ENCODE results near the gene CSKMT.
A peak's percentile ranks its signal among the peaks of the same experiment; 100 is the strongest.
"Not testable (repeated sequence)": the region's sequence is repeated elsewhere in the genome, so short reads cannot be mapped to it uniquely, and the experiment has no call there.

The CSKMT gene, protein sequence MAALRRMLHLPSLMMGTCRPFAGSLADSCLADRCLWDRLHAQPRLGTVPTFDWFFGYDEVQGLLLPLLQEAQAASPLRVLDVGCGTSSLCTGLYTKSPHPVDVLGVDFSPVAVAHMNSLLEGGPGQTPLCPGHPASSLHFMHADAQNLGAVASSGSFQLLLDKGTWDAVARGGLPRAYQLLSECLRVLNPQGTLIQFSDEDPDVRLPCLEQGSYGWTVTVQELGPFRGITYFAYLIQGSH

DNA sequence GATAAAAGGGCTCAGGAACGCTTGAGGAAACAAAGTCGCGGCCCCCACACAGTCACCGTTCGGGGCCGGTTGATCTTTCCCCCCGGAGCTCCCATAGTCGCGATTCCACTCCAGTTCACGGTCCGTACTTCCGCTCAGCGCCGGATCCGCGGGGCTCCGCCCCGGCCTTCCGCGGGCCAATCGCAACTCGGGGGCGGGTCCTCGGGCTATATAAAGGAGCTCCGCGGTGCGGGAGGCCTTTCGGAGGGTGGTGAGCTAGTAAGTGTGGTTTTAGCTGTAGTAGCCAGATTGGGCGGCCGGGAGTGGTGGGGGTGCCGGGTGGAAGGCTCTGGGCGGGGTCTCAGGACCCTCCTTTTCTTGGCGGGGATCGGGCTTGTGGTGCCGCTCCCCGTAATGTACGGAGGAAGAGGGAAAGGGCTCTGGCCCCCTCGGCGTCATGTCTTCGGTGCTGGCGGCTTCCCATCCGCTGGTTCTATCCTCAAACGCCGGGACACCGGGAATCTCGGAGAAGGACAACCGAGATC lies at the start of gene CSKMT, which contains the start of gene C11orf98:
CSKMT (plus strand) TSS at position 238 of the 524 bp plus-strand sequence. CDS start 568 bp downstream, outside the sequence.
C11orf98 (minus strand) TSS at position 136 of the 524 bp plus-strand sequence; CDS start at position 95, 41 bp downstream.
- DNase-seq: peak; percentile 95

DNA sequence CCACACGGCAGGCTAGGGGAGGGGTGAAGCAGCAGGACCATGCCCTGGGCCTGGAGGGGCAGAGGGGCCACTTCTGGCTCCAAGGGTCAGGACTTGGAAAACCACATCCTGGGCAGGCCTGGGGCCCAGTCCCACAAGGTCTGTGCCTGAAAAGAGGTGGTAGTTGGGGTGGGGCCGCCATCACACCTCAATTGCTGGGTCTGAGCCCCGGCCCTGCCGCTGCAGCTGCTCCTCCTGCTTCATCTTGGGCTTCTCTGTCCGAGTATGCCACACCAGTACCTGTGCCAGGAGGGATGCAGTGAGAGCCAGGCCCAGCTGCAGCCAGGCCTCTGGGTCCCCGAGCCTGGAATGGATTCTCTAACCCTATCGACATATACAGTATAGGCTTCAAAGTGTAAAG lies 49.6 kb upstream of the CSKMT start:
- DNase-seq: no peak

DNA sequence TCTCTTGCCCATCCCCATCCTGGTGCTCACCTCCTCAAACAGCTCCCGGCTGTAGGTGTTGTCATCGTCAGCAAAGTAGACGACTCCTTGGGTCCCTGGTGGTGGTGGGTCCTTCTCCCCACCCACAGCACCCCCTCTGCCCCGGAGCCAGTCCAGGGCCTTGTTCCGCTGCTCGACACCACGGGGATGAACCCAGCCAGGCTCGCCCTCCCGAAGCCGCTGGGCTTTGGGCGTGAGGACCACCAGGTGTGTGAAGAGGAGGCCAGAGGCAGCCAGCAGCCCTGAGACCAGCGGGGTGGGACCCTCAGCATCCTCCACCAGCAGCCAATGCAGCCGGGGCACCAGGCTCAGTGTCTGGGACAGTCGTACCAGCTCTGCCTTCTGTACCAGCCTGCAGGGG lies 48.2 kb upstream of the CSKMT start:
- not testable (repeated sequence) for DNase-seq

DNA sequence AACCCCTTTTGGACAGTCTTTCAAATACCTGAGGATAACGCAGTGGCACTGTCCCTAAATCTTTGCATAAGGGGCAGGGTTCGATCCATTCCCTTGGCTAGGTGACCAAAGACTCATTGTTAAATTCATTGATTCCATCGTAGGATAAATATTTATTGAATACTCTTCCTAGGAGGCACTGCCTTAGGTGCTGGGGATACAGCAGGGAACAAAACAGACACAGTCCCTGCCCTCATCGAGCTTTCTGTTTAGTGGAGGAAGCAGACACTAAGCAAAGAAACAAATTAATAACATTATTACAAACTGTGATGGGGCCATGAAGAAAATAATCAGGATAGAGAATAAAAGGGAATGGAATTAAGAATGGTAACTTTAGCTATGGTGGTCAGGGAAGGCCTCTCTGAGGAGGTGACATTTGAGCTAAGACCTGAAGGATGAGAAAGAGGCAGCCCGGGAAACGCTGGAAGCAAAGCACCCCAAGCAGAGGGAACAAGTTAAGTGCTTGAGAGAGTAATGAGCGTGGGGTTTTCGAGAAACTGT lies 44.0 kb upstream of the CSKMT start:
- no peak for DNase-seq

DNA sequence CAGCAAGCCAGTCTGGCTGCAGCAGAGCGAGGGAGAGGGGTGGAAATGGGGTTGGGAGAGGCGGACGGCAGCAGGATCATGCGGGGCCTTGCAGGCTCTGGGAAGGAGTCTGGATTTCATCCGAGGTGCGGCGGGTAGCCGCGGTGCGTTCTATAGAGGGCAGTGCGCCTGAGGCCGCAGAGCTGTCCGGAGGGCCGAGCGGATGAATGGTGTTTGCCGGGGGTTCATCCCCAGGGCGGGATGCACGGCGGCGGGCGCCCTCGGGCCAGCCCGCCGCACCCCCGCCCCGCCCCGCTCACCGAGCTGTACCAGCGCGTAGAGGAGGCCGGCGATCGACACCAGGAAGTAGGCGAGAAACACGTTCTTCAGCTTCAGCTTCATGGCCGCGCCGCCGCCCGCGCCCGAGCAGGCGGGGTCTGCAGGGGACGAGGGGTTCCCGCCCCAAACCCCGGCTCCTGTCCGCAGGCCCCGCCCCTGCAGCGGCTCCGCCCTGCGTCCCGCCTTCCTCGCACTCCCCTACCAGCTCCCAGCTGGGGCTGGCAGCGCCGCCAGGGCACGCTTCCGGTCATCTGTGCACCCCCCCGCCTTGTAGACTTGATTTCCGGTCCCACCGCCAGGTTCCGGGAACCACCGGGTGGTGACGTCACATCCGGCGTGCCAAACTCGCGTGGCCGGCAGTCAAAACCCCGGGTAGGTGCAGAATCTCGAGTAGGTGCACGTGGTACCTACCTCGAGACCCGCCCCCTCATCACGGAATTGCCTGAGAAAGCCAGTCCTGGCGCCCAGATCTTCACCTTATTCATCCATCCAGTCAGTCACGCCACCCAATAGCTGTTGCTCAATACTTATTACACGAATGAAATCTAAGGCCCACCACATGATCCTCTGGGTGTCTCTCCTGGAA lies 43.3 kb upstream of the CSKMT start, which contains the start of gene B3GAT3:
B3GAT3 (minus strand) TSS at position 420 of the 904 bp plus-strand sequence; CDS start at position 381, 39 bp downstream.
- DNase-seq: peak; percentile 93

DNA sequence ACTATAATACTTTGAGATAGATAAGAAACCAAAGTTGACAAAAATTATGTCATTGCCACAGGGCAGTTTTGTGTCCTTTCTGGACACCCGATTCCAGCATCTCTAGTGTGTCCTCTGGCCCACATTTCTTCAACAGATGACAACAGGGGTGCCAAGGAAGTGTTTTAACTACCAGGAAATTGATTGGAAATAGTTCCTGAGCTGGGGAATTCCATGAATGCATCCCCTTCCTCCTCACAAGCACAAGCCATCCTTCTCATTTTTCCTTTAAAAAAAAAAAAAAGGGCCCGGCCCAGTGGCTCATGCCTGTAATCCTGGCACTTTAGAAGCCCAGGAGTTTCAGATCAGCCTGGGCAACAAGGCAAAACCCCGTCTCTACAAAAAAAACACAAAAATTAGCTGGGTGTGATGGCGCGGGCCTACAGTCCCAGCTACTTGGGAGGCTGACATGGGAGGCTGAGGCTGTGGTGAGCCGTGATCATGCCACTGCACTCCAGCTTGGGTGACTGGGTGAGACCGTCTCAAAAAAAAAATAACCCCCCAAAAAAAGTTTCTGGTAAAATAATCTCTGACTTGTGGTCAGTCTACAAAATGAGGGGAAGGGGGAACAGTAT lies 42.5 kb upstream of the CSKMT start:
- no peak for DNase-seq

DNA sequence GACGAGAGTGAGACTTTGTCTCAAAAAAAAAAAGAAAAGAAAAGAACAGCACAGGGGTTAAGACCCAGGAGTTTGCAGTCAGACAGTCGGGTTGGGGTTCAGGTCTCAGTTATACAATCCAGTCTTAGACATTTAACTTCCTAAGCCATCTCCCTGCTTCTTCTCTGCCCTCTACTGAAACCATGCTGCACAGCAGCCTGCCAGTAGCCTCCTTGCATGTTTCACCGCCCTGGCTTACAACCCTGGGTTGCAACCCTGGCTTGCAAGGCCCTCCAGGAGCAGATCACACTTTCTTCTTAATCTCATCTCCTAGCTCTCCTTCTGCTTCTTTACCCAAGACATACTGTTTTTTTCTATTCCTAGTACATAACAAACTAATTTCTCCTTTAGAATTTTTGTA lies 37.4 kb upstream of the CSKMT start:
- no peak for DNase-seq

DNA sequence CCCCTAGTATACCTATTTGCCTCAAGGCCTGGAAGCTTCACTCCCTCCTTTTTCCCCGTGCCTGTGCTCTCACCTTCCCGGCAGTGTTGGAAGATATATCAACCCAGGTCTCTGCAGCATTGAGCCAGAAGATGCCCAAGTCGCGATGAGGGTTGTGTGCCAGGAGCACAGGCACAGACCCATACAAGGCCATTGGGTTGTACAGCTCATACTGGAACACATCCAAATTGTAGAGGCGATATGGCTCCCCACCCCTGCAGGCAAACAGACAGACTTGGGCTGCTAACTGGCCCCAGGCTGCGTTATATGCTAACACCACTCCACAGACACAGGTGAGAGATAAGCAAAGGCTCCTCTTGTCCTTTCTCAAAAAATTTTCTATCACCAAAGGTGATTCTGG lies 32.6 kb upstream of the CSKMT start:
- no peak for DNase-seq

DNA sequence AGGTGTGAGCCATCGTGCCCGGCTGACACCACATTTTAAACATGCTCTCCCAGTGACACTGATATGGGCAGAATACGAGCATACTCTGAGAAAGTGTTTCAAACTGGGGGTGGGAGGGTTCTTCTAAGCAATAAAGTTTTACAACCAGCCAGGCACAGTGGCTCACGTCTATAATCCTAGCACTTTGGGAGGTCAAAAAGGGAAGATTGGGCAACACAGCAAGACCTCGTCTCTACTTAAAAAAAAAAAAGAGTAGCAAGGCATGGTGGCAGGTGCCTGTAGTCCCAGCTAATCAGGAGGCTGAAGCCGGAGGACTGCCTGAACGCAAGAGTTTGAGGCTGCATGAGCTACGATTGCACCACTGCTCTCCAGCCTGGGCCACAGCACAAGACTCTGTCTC lies 20.9 kb upstream of the CSKMT start:
- no peak for DNase-seq

DNA sequence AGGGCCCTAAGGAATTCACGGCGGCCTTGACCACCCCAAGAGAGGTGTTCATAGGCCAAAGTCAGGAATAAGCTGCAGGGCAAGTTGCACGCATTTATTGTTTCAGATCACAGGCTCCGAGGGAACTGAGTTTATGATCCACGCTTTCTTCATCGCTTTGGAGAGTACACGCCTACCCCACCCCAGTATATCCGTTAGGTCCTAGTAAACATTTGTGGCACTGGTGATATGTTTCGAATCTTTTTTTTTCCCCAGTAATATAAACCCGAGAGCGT lies 19.5 kb upstream of the CSKMT start:
- no peak for DNase-seq

DNA sequence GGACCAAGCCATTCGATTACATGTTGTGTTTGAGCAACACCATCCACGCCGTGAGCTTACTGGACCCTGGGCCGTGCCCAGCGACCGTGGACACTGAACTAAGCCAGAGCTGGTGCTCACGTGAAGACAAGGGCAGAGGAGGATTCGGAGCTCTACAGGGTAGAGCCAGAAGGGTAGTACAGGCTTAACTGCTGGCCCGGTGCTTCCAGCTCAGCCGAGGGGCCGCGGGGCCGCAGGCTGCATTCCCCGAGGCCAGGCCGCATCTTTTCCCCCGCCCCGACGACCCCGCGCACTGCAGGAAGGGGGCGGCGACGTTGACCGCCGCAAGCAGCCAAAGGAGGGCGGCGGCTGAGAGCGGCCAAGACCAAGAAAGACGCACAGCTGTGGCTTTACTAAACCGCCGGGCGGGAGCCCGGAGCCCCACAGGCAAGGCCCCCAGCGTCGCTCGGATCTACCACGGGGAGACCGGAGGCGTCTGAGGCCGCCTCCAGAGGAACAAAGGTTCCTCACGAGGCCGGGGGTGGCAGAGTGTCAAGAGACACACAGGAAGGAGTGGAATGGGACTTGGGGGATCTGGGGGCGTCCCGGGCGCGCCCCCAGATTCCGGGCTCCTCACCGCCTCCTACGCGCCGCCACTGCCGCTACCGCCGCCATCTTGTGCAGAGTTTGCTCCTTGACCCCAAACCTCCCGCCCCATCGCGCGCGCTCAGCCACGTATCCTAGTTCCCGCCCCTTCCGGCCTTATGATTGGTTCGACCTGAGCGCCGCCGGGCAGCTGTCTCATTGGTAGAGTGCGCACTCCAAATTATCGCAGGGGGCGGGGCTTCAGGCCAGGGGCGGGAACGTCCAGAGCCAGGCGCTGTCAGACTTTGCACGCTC lies 18.9 kb upstream of the CSKMT start, which contains the start of gene GANAB:
GANAB (minus strand) TSS at position 668 of the 879 bp plus-strand sequence; CDS start at position 654, 14 bp downstream.
- peak; percentile 99 for DNase-seq

DNA sequence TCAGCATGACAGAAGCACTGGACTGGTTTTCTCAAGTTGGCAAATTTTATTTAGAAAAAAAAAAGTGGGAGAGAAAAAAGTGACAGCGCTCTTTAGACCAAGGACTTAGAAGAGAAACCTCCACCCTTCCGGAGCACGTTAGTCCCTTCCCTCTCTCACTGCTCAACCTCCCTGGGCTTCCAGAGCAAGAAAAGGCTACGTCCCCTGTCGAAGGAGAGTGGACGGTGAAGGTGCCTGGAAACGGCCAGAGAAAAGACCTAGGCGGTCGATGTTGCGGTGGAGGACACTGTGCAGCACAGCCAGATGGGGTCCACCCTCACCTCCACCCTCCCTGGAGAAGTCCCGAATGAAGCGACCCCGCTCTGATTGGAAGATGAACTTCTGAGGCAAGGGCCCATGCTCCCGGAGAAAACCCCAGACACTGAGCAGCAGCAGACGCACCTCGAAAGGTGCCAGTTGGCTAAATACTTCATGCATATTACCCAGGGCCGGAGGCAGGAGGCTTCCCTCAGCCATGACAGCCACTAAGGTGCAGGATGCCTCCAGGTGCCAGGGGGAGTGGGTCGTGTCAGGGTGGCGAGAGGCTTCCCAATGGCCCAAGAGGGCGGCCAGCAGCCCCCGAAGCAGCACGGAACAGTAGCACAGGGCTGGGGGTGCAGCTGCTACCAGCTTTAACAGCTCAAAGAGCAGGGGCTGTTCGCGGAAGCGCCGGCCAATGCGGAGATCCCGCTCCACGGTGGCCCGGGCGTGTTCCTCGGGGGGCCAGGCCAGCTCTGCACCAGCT lies 18.1 kb upstream of the CSKMT start:
- DNase-seq: no peak

DNA sequence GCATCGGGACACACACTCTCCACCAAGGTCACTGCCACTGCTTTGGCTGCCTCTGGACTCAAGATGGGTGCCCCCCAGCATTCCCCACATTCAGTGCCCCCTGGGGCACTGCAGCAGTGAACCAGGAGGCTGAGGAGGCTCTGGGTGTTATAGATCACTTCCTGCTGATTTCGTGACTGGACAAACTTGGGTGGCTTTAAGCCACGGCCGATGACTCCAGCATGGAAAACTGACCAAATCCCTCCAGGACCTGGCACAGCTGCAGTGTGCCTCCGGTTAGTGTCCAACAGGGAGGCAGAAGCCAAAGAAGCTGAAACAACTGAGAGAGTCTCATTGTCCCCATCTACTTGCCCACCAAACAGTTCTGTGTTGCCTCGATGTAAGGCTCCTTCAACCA lies 17.5 kb upstream of the CSKMT start:
- DNase-seq: no peak

DNA sequence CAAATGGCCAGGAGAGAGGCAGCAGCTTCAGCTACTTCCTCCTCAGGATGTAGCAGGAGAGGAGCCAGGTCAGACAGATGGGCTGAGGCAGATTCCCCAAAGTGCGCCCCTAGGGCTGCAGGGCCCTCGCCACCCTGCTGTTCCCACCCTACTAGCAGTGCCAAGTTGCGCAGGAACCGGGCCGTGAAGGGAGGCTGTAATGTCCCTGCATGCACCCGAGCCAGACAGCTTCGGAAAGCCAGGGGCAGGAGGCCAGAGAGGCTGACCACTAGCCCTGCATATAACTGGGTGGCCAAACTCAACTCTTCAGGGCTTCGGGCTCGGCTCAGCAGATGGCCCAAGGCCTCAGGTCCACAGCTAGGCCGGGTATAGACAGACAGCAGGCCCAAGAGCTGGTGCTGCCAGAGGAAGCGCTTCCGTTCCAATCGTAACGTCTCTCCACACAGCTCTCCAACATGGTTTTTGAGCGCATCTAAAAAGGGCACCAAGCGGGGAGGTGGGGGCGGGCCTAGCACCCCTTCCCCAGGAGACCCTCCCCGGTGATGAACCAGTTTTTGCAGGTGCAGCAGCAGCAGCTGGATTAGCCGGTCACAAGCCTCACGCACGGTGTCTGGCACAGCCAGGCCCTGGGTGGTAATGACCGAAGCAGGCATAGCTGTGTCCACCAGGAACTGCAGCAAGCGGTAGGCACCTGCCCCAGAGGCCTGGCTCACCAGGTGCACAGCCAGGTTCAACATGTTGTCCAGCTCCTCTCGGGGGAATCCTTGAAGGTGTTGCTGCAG lies 16.7 kb upstream of the CSKMT start:
- no peak for DNase-seq

DNA sequence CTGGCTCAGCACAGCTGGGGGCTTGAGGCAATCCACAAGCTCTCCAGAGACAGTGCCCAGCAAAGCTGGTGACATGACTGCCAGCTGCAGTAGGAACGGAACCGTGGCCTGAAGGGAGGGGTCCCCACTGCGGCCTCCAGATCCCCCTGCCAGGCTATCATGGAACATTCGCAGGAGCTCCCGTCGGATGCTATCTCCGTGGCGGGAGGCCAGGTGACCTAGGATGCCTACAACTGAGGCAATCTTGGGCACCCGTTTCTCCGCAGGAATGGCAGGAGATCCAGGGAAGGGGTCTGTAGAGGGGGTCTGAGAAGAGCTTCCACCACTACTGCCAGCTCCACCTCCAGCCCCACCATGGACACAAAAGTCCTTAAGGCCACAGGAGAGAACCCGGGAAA lies 16.1 kb upstream of the CSKMT start:
- DNase-seq: no peak

DNA sequence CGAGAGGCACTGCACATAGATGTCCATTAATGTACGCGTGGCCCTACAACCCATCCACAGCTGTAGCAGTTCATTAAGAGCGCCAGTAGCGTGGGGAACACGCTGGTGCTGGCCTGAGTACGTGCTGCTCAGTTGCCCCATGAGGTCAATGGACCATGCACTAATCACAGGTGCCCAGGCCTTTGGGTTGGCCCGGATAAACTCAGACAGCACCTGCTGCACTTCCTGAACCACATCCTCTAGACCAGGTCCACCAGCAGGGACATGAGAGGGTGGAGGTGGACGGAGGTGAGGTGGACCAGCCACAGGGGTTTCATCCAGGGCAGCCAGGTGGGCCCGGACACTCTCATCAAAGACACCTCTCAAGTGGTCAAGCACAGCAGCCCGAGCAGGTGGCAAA lies 15.6 kb upstream of the CSKMT start:
- DNase-seq: no peak

DNA sequence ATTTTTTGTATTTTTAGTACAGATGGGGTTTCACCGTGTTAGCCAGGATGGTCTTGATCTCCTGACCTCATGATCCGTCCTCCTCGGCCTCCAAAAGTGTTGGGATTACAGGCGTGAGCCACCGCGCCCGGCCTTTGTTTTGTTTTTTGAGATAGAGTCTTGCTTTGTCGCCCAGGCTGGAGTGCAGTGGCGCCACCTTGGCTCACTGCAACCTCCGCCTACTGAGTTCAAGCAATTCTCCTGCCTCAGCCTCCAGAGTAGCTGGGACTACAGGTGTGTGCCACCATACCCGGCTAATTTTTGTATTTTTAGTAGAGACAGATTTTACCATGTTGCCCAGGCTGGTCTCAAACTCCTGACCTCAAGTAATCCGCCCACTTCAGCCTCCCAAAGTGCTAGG lies 14.8 kb upstream of the CSKMT start:
- DNase-seq: not testable (repeated sequence)

DNA sequence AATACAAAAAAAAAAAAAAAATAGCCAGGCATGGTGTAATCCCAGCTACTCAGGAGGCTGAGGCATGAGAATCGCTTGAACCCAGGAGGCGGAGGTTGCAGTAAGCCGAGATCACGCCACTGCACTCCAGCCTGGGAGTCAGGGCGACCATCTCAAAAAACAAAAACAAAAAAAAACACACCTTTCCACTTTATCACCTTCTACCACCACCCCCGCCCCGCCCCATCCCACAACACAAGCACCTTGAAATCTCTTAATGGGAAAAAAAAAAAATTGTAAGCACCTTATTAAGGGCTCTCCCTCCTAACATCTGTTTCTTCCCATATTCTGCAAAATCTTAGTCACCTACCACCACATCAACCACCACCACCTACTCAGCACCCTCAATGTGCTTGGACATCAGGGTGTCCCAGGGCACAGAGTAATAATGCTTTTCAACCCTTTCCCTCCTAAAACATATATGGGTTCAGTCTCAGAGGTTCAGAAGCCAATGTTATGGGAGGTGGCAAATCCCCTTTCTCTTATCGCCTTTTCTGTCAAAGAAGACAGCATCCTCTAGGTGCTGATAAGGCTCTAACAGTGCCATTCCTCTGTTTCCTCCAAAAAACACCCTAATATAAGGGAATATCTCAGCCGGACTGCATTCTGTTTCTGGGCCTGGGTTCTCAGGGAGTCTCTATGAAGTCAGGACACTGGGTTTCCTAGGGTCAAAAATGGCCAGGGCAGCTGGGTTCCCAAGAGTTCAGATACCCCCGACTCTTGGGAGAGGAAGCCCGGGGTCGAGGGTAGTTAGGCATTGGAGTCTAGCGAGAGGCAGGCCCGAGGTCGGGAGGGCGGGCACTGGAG lies 12.7 kb upstream of the CSKMT start:
- no peak for DNase-seq

DNA sequence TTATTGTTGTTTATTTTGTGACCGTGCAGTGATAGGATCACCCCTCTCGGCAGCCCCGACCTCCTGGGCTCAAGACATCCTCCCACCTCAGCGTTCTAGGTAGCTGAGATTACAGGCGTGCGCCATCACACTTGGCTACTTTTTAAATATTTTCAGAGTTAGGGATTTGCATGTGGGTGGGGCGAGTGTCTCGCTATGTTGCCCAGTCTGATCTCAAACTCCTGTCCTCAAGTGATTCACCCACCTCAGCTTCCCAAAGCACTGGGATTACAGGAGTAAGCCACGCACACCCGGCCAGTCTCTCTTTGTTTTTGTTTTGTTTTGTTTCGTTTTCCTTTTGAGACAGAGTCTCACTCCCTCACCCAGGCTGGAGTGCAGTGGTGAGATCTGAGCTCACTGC lies 10.8 kb upstream of the CSKMT start:
- no peak for DNase-seq
